MG63 (cell line): Measurements from ENCODE around the gene MEST. TPM values are rescaled to one million over a fixed set of nuclear protein-coding genes. Genes with fewer than 3 reads are reported as not detected.
"Not testable (repeated sequence)": the region's sequence is repeated elsewhere in the genome, so short reads cannot be mapped to it uniquely, and the experiment has no call there.

ENCODE experiments used
- DNase-seq: peaks from one replicate; pipeline ENCODE4 v3.0.0-alpha.2; 2020
- H3K27me3 ChIP-seq: fragments of 250-450 bp; sonication (Bioruptor Pico); 2 replicates; pipeline ENCODE4 v1.5.1; 2020; ENCODE audit warnings: mild to moderate bottlenecking, moderate library complexity
- H3K36me3 ChIP-seq: fragments of 250-450 bp; sonication (Bioruptor Pico); 2 replicates; pipeline ENCODE4 v1.5.1; 2020; ENCODE audit warnings: mild to moderate bottlenecking, moderate library complexity
- H3K4me3 ChIP-seq: fragments of 250-450 bp; sonication (Bioruptor Pico); 2 replicates; pipeline ENCODE4 v1.5.1; 2020; ENCODE audit warnings: mild to moderate bottlenecking, moderate library complexity
- H3K9me3 ChIP-seq: fragments of 250-450 bp; sonication (Bioruptor Pico); 2 replicates; pipeline ENCODE4 v1.5.1; 2020; ENCODE audit warnings: mild to moderate bottlenecking, moderate library complexity
- total RNA-seq: library from RNA; depleted of rRNA; stranded (reverse); fragments of >200 nt; shearing (Covaris generic); gene quantifications from 2 replicates; pipeline ENCODE4 v1.2.3, GENCODE V29; 2014; ENCODE audit warnings: low replicate concordance

MEST gene
- total RNA-seq, 1 experiment from 2014 or later: not detected

GRCh38 chr7:130494431-130494858 is 2.6 kb downstream of the MEST start:
- Histone ChIP-seq H3K36me3 (no peaks in the 10 kb centered on the region), H3K9me3 (no peaks in the 10 kb centered on the region), H3K4me3 (no peak overlapping the region), H3K27me3 (no peaks in the 10 kb centered on the region)
- no peak for DNase-seq

- DNase-seq: no peak
- Histone ChIP-seq H3K4me3 (no peak overlapping the region), H3K9me3 (no peaks in the 10 kb centered on the region), H3K27me3 (no peaks in the 10 kb centered on the region), H3K36me3 (no peaks in the 10 kb centered on the region)
Observed at GRCh38 chr7:130500463-130500862, 8.6 kb downstream of the MEST start.

GRCh38 chr7:130500910-130501309 is 9.0 kb downstream of the MEST start:
- H3K4me3 ChIP-seq: no peak overlapping the region
- DNase-seq: no peak
- no peaks in the 10 kb centered on the region for H3K9me3 ChIP-seq
- H3K27me3 ChIP-seq: no peaks in the 10 kb centered on the region
- no peaks in the 10 kb centered on the region for H3K36me3 ChIP-seq

DNA sequence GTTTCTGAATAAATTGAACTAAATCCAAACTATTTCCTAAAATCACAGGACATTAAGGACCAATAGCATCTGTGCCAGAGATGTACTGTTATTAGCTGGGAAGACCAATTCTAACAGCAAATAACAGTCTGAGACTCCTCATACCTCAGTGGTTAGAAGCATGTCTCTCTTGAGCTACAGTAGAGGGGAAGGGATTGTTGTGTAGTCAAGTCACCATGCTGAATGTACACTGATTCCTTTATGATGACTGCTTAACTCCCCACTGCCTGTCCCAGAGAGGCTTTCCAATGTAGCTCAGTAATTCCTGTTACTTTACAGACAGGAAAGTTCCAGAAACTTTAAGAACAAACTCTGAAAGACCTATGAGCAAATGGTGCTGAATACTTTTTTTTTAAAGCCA is 13.9 kb downstream of the MEST start:
- no peak overlapping the region for H3K4me3 ChIP-seq
- H3K27me3 ChIP-seq: no peaks in the 10 kb centered on the region
- H3K36me3 ChIP-seq: no peaks in the 10 kb centered on the region
- no peaks in the 10 kb centered on the region for H3K9me3 ChIP-seq
- no peak for DNase-seq

DNA sequence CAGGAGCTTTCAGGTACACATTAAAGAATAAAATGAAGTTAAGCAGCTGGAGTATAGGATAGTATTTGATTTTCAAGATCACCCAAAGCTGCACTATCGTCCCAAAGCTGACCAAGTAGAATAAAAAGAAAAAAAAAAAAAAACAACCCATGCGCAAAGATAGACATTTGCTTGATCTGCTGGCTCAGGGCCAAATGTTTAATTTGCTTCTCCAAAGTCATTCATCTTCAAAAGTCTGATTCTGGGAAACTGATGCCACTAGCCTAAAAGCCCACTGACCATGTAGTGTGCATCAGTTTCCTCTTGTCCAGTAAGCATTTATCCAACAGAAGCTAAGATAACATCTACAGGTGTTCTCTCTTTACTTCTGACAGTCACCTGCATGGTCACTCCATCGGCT is 14.5 kb downstream of the MEST start:
- no peaks in the 10 kb centered on the region for H3K9me3 ChIP-seq
- no peaks in the 10 kb centered on the region for H3K27me3 ChIP-seq
- no peak for DNase-seq
- no peak overlapping the region for H3K4me3 ChIP-seq
- no peaks in the 10 kb centered on the region for H3K36me3 ChIP-seq

GRCh38 chr7:130512038-130512437 is 20.2 kb downstream of the MEST start:
- not testable (repeated sequence) for DNase-seq, H3K27me3 ChIP-seq, H3K4me3 ChIP-seq, H3K36me3 ChIP-seq, H3K9me3 ChIP-seq

DNA sequence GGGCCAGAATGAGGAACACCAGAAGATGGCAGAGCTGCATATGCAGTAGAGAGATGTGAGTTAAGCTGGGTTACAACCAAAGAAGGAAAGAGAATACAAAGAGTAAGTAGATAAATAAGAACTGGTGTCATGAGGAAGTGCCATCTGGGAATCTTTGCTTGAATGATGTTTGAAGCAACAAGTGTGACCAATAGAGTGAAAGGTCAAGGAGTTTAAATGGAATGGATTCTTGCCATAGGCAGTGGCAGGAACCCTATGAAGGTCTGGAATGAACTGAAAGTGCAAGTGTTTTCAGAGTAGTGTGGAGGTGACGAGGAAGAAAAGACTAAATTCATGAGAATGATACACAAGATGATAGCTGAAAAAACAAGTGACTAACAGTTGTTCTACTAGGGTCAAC is 21.6 kb downstream of the MEST start:
- Histone ChIP-seq H3K27me3 (no peaks in the 10 kb centered on the region), H3K9me3 (no peaks in the 10 kb centered on the region), H3K4me3 (no peak overlapping the region), H3K36me3 (no peaks in the 10 kb centered on the region)
- no peak for DNase-seq

DNA sequence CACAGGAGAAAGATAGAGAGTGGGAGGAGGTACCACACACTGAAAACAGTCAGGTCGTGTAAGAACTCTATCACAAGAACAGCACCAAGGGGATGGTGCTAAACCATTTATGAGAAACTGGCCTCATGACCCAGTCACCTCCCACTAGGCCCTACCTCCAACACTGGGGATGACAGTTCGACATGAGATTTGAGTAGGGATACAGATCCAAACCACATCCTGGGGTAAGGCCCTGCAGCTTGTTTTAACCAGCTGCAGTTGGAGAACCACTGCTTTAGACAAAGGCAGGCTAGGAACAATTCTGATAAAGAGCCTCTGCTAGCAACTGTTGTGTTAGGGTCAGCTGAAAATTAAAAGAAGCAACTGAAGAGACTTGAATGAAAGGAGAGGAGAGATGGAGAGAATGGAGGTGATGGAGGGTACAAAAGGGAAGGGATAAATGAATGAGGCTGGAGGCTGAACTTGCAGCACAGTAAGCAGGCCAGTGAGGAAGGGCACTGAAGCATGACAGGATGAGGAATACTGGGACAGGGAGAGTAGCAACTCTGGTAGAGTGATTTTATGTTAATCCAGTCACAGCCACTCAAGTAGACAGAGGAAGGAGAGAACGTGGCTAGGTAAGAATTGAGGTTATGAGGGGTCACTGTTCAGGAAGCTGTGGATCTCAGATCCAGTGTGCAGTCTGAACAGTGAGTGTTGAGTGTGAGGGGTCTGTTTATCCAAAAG is 23.6 kb downstream of the MEST start:
- no peak for DNase-seq
- H3K27me3 ChIP-seq: no peaks in the 10 kb centered on the region
- H3K4me3 ChIP-seq: no peak overlapping the region
- H3K9me3 ChIP-seq: no peaks in the 10 kb centered on the region
- H3K36me3 ChIP-seq: no peaks in the 10 kb centered on the region

- Histone ChIP-seq H3K9me3 (no peaks in the 10 kb centered on the region), H3K27me3 (no peaks in the 10 kb centered on the region), H3K4me3 (no peak overlapping the region), H3K36me3 (no peaks in the 10 kb centered on the region)
- no peak for DNase-seq
Observed at GRCh38 chr7:130521258-130521951, 29.5 kb downstream of the MEST start.

DNA sequence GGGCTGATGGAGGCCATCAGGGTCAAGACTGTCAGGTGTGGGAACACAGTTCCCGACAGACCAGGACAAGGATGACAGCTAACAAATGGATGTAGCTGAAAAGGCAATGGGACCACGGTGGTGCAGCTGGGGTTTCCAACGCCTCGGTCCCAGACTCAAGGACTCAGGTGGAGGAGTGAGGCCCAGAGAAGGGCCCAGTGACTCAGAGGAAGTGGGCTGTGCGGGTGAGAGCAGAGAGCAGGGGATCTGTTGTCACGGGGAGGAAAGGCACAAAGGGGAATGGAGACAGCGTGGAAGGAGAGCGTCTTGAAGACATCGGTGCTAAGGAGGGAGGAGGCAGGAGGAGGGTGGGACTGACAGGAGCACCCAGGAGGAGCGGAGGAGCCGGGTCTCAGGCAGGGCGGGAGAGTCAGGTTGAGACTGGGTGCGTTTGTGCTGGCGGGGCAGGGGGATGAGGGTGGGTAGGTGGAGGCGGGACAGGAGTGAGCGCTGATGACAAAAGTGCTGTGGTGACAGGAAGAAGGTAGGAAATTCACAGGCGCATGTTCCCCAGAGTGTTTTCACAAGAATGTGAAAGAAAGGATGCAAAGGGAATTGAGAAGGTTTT is 31.7 kb downstream of the MEST start:
- H3K27me3 ChIP-seq, H3K9me3 ChIP-seq, DNase-seq, H3K36me3 ChIP-seq, H3K4me3 ChIP-seq: not testable (repeated sequence)

GRCh38 chr7:130524628-130525027 is 32.7 kb downstream of the MEST start:
- H3K9me3 ChIP-seq: no peaks in the 10 kb centered on the region
- DNase-seq: no peak
- H3K36me3 ChIP-seq: no peaks in the 10 kb centered on the region
- no peak overlapping the region for H3K4me3 ChIP-seq
- H3K27me3 ChIP-seq: no peaks in the 10 kb centered on the region

DNA sequence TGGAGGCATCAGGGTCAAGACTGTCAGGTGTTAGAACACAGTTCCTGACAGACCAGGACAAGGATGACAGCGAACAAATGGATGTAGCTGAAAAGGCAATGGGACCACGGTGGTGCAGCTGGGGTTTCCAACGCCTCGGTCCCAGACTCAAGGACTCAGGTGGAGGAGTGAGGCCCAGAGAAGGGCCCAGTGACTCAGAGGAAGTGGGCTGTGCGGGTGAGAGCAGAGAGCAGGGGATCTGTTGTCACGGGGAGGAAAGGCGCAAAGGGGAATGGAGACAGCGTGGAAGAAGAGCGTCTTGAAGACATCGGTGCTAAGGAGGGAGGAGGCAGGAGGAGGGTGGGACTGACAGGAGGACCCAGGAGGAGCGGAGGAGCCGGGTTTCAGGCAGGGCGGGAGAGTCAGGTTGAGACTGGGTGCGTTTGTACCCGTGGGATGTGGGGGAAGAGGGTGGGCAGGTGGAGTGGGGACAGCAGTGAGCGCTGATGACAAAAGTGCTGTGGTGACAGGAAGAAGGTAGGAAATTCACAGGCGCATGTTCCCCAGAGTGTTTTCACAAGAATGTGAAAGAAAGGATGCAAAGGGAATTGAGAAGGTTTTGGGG is 36.0 kb downstream of the MEST start:
- not testable (repeated sequence) for H3K4me3 ChIP-seq, H3K36me3 ChIP-seq, H3K9me3 ChIP-seq, H3K27me3 ChIP-seq, DNase-seq

DNA sequence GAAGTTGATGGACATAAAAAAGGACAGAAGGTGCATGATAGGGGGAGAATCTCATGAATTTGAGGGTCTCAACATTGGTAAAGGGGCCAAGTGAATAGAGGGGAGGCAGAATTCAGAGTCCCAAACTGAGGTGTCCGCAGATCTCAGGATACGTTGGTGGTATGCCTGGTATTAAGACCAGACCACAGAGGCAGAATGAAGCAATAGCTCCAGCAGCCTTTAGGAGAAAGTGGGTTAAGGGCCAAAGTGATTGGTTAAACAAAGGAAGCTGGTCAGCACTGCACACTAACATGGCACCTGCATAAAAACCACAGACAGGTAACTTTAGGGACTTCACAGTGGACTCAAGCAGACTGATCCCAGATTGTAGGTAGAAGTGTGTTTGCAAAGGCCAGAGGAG is 37.5 kb downstream of the MEST start:
- H3K27me3 ChIP-seq: no peaks in the 10 kb centered on the region
- no peak for DNase-seq
- no peaks in the 10 kb centered on the region for H3K36me3 ChIP-seq
- no peak overlapping the region for H3K4me3 ChIP-seq
- H3K9me3 ChIP-seq: no peaks in the 10 kb centered on the region

DNA sequence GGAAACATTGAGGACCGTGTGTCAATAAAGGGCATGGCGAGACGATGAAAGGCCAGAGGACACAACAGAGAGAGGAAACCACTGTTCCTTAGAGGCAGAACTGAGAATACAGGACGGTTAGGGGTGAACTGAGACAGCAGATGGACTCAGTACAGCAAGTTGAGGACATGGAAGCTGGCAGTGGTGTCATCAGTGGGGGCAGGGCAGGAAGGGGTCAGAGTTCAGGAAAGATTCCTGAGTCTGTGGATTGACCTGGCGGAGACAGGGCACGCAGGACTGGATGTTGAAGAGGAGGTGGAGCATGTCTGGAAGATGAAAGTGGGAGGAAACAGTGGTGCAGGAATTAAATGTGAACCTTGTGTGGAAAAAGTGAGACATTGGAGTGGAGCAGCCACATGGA is 46.0 kb downstream of the MEST start:
- H3K27me3 ChIP-seq, H3K4me3 ChIP-seq, DNase-seq, H3K36me3 ChIP-seq, H3K9me3 ChIP-seq: not testable (repeated sequence)

- DNase-seq, H3K4me3 ChIP-seq, H3K9me3 ChIP-seq, H3K36me3 ChIP-seq, H3K27me3 ChIP-seq: not testable (repeated sequence)
Observed at GRCh38 chr7:130541287-130541686, 49.4 kb downstream of the MEST start.

- not testable (repeated sequence) for H3K27me3 ChIP-seq, H3K4me3 ChIP-seq
Observed at GRCh38 chr7:130542297-130542696, 50.4 kb downstream of the MEST start.

GRCh38 chr7:130543487-130544010 is 51.7 kb downstream of the MEST start:
- no peaks in the 10 kb centered on the region for H3K9me3 ChIP-seq
- H3K36me3 ChIP-seq: no peaks in the 10 kb centered on the region
- no peaks in the 10 kb centered on the region for H3K27me3 ChIP-seq
- H3K4me3 ChIP-seq: no peak overlapping the region
- no peak for DNase-seq

More at GRCh38 chr7:130542297-130542696, 50.4 kb downstream of the MEST start:
- H3K36me3 ChIP-seq, DNase-seq, H3K9me3 ChIP-seq: not testable (repeated sequence)
